Ovary (tissue), 3 donors: ENCODE data around the gene SLC4A2.

ENCODE experiments used
- CTCF ChIP-seq, 3 donors: fragments of 450-650 bp in 2 of 3; fragments of 200-600 bp in 1 of 3; IDR thresholded peaks; one replicate each; pipeline versions ENCODE4 v1.5.1 to v1.8.0; 2016 to 2022; ENCODE audit warnings: antibody characterized with exemption in 3 of 3, mild to moderate bottlenecking in 1 of 3
- EP300 ChIP-seq: sonication (generic); formaldehyde crosslinking; IDR thresholded peaks from one replicate; pipeline ENCODE4 v1.6.1; 2017; ENCODE audit warnings: antibody characterized with exemption
- donor health status: DM: no; HTN: no; CAD: no.

GRCh38 chr7:151017953-151018420 is 41.4 kb upstream of the SLC4A2 start:
- TF ChIP-seq CTCF (IDR thresholded peaks at IDR 0.05) (peak; percentile 61 to 83 (median 79)), EP300 (no peak)
